K562 (cell line): Measurements from ENCODE around the gene GABRR1. TPM values are rescaled to one million over a fixed set of nuclear protein-coding genes. Genes with fewer than 3 reads are reported as not detected.

ENCODE experiments used
- ATAC-seq: fragments of 200-7000 bp; cut with Tn5 transposase; 3 replicates; pipeline ENCODE4 v1.9.1; 2020; ENCODE audit warnings: moderate library complexity
- BruUV-seq: library from RNA; stranded (reverse); fragments of 400-500 nt; replicated peaks from 2 replicates; lab custom pipeline; 2021; lab: Mats Ljungman, UMichigan
- CTCF ChIA-PET: fragments of 300-600 bp; formaldehyde crosslinking; extraction: SDS; loops from one replicate; lab custom pipeline; 2021; ENCODE audit warnings: low intra/inter-chr PET ratio; lab: Yijun Ruan, JAX
- POLR2A ChIA-PET: fragments of 300-600, 350-650 bp; sonication (Branson Sonifier 250); formaldehyde crosslinking; extraction: SDS; loops from one replicate; lab custom pipeline; 2021; ENCODE audit warnings: antibody characterized with exemption, inconsistent platforms; lab: Yijun Ruan, JAX
- DNase-seq, 4 experiments: peaks; one replicate each; pipeline versions ENCODE4 v3.0.0 to v3.0.0-alpha.2; 2011 to 2018; ENCODE audit warnings: low spot score in 3 of 4, mixed read lengths in 3 of 4; ENCODE audit errors: extremely low read depth in 1 of 4
- FAIRE-seq: peaks from 2 replicates; lab custom pipeline; 2011; peaks lifted over from hg19 to GRCh38; lab: Jason Lieb, UNC
- H2AFZ ChIP-seq: 2 replicates; pipeline ENCODE4 v1.6.0; 2011; ENCODE audit warnings: low read depth, low read length, control low read depth, inconsistent platforms
- H3K27ac ChIP-seq: fragments of 200-600 bp; 3 replicates; pipeline ENCODE4 v1.8.0; 2011; ENCODE audit warnings: low read depth, mild to moderate bottlenecking, control low read depth, inconsistent platforms, low read length, moderate library complexity, mixed read lengths; ENCODE audit errors: extremely low read depth
- H3K27me3 ChIP-seq, 2 experiments: fragments of 300-600 bp in 1 of 2; 2 replicates in 1 of 2; 3 replicates in 1 of 2; pipeline versions ENCODE4 v1.6.0 to v1.8.0; 2011; ENCODE audit warnings: inconsistent platforms in 2 of 2, low read length in 2 of 2, mild to moderate bottlenecking in 1 of 2, mixed read lengths in 1 of 2, moderate library complexity in 1 of 2; ENCODE audit not compliant: control insufficient read depth in 2 of 2, insufficient read depth in 2 of 2
- H3K36me3 ChIP-seq: fragments of 300-600 bp; 3 replicates; pipeline ENCODE4 v1.8.0; 2011; ENCODE audit warnings: mild to moderate bottlenecking, low read length, inconsistent platforms; ENCODE audit not compliant: control insufficient read depth, insufficient read depth
- H3K4me1 ChIP-seq, 2 experiments: fragments of 200-600 bp in 1 of 2; replicated peaks in 1 of 2; 2 replicates in 1 of 2; 3 replicates in 1 of 2; pipeline versions ENCODE4 v1.5.1 to v1.8.0; 2011; ENCODE audit warnings: inconsistent platforms in 2 of 2, low read length in 2 of 2, mild to moderate bottlenecking in 1 of 2, mixed read lengths in 1 of 2, moderate library complexity in 1 of 2; ENCODE audit not compliant: control insufficient read depth in 2 of 2, insufficient read depth in 2 of 2
- H3K4me2 ChIP-seq: 2 replicates; pipeline ENCODE4 v1.6.1; 2011; ENCODE audit warnings: low read length, control low read depth, inconsistent platforms, mixed read lengths; ENCODE audit not compliant: insufficient read depth
- H3K4me3 ChIP-seq: fragments of 200-600 bp; sonication (generic), shearing (Covaris generic); 2 replicates; pipeline ENCODE4 v1.5.1; 2016; ENCODE audit warnings: control low read depth, inconsistent platforms
- H3K79me2 ChIP-seq: fragments of 200-600 bp; 3 replicates; pipeline ENCODE4 v1.8.0; 2011; ENCODE audit warnings: low read length, inconsistent platforms; ENCODE audit not compliant: control insufficient read depth, insufficient read depth
- H3K9ac ChIP-seq, 2 experiments: 2 replicates each; pipeline versions ENCODE4 v1.6.0 to v1.6.1; 2011; ENCODE audit warnings: low read depth in 2 of 2, low read length in 2 of 2, control low read depth in 1 of 2, inconsistent platforms in 1 of 2, mild to moderate bottlenecking in 1 of 2, mixed read lengths in 1 of 2; ENCODE audit not compliant: insufficient read depth in 1 of 2
- H3K9me1 ChIP-seq: one replicate; pipeline ENCODE4 v1.6.0; 2011; ENCODE audit warnings: inconsistent platforms, mild to moderate bottlenecking, low read length, moderate library complexity; ENCODE audit not compliant: control insufficient read depth, insufficient read depth
- H3K9me3 ChIP-seq: replicated peaks from 2 replicates; pipeline ENCODE4 v1.5.1; 2011; ENCODE audit warnings: low read depth, low read length, inconsistent platforms; ENCODE audit not compliant: control insufficient read depth, insufficient read depth
- H4K20me1 ChIP-seq: replicated peaks from 2 replicates; pipeline ENCODE4 v1.6.1; 2011; ENCODE audit warnings: low read length, inconsistent platforms, mixed read lengths; ENCODE audit not compliant: control insufficient read depth, insufficient read depth
- CHD4 ChIP-seq: fragments of 200-600 bp; sonication (generic); IDR thresholded peaks from 3 replicates; pipeline ENCODE4 v1.6.1; 2012; ENCODE audit warnings: low read depth, mild to moderate bottlenecking, mixed read lengths, low read length, inconsistent platforms; ENCODE audit not compliant: insufficient read depth, insufficient replicate concordance, poor library complexity, severe bottlenecking
- CXXC5 ChIP-seq: fragments of 250-450 bp; sonication (Bioruptor Pico); IDR thresholded peaks from 2 replicates; pipeline ENCODE4 v1.8.0; 2022; ENCODE audit warnings: inconsistent platforms, mild to moderate bottlenecking, moderate library complexity
- DMBX1 ChIP-seq: fragments of 250-450 bp; sonication (Bioruptor Pico); IDR thresholded peaks from 2 replicates; pipeline ENCODE4 v1.8.0; 2022; ENCODE audit warnings: inconsistent platforms, mild to moderate bottlenecking, moderate library complexity, borderline replicate concordance
- FOXA3 ChIP-seq, 2 experiments: fragments of 450-650 bp in 1 of 2; sonication (generic) in 1 of 2; formaldehyde crosslinking; IDR thresholded peaks in 1 of 2; conservative IDR thresholded peaks in 1 of 2; 2 replicates each; pipeline versions ENCODE4 v1.4.0 to v1.8.0; 2020 to 2022; ENCODE audit warnings: mild to moderate bottlenecking in 2 of 2, missing genetic modification reagents in 1 of 2
- HDAC8 ChIP-seq: fragments of 450-650 bp; IDR thresholded peaks from 2 replicates; pipeline ENCODE4 v1.6.1; 2016; ENCODE audit warnings: mild to moderate bottlenecking, missing genetic modification characterization, moderate library complexity, missing compliant biosample characterization
- MAFF ChIP-seq: IDR thresholded peaks from 2 replicates; pipeline ENCODE4 v1.6.1; 2012; ENCODE audit warnings: low read length, improper control_type of control experiment
- MEF2D ChIP-seq: conservative IDR thresholded peaks from 2 replicates; pipeline ENCODE4 v1.6.1; 2016; ENCODE audit warnings: low read depth, missing genetic modification characterization, missing compliant biosample characterization
- MYBL2 ChIP-seq, 2 experiments: fragments of 450-650 bp in 1 of 2; sonication (generic) in 1 of 2; formaldehyde crosslinking in 1 of 2; IDR thresholded peaks; 2 replicates each; pipeline versions ENCODE4 v1.6.1 to v1.8.1; 2017 to 2022; ENCODE audit warnings: borderline replicate concordance in 1 of 2, inconsistent platforms in 1 of 2, low read depth in 1 of 2, mild to moderate bottlenecking in 1 of 2, missing genetic modification reagents in 1 of 2, moderate library complexity in 1 of 2
- NFE2 ChIP-seq: IDR thresholded peaks from 2 replicates; pipeline ENCODE4 v1.6.1; 2014; ENCODE audit warnings: antibody characterized with exemption, low read depth
- PML ChIP-seq: IDR thresholded peaks from 2 replicates; pipeline ENCODE4 v1.6.1; 2012; ENCODE audit warnings: low read length, inconsistent platforms
- POLR3A ChIP-seq: IDR thresholded peaks from 2 replicates; pipeline ENCODE4 v1.6.1; 2011; ENCODE audit warnings: borderline replicate concordance, mild to moderate bottlenecking, moderate library complexity; ENCODE audit not compliant: insufficient read length, insufficient read depth; ENCODE audit errors: extremely low read depth
- POLR3G ChIP-seq: IDR thresholded peaks from 2 replicates; pipeline ENCODE4 v1.6.1; 2011; ENCODE audit not compliant: insufficient read length, insufficient replicate concordance; ENCODE audit errors: extremely low read depth
- RBM34 ChIP-seq: fragments of 200-400 bp; formaldehyde crosslinking; IDR thresholded peaks from 2 replicates; pipeline ENCODE4 v1.6.1; 2018; ENCODE audit warnings: low read length, borderline replicate concordance; ENCODE audit not compliant: insufficient read depth
- SIN3B ChIP-seq: fragments of 450-650 bp; IDR thresholded peaks from 2 replicates; pipeline ENCODE4 v1.6.1; 2017; ENCODE audit warnings: low read depth, mild to moderate bottlenecking, moderate library complexity
- SRSF7 ChIP-seq: fragments of 200-400 bp; formaldehyde crosslinking; optimal IDR thresholded peaks from 2 replicates; pipeline ENCODE3; 2017; ENCODE audit warnings: mild to moderate bottlenecking, low read depth, low read length
- TAF9B ChIP-seq: fragments of 450-650 bp; IDR thresholded peaks from 2 replicates; pipeline ENCODE4 v1.6.1; 2018; ENCODE audit warnings: mild to moderate bottlenecking; ENCODE audit not compliant: partially characterized antibody
- TRIM28 ChIP-seq: fragments of 450-650 bp; IDR thresholded peaks from 2 replicates; pipeline ENCODE4 v1.6.1; 2017
- ZNF347 ChIP-seq: fragments of 450-650 bp; formaldehyde crosslinking; IDR thresholded peaks from 2 replicates; pipeline ENCODE4 v1.4.0; 2020; ENCODE audit warnings: low read depth, mild to moderate bottlenecking, moderate library complexity
- WGBS: fragments of 100-300 bp; shearing (Covaris generic); methylation state at CpG from one replicate; pipeline ENCODE4 v1.1.6; 2016; ENCODE audit warnings: low coverage, mixed read lengths; ENCODE audit not compliant: insufficient coverage; ENCODE audit errors: missing lambda C conversion rate; 5-methylcytosine and 5-hydroxymethylcytosine counted together
- in situ Hi-C: fragments of 300-500 bp; cut with MboI; formaldehyde crosslinking; loops from 4 replicates; pipeline ENCODE4 v1.15.0; 2018; ENCODE audit warnings: inconsistent platforms, mixed read lengths
- intact Hi-C: fragments of 100-400 bp; cut with micrococcal nuclease; formaldehyde crosslinking; loops from 2 replicates; pipeline ENCODE4 v1.14.2; 2022
- polyA plus RNA-seq, 8 experiments: library from polyadenylated mRNA; depleted of rRNA in 4 of 8; stranded (reverse) in 5 of 8; unstranded in 3 of 8; fragments of >200 nt; fragmentation: Nextera tagmentation in 2 of 8; fragmentation: Illumina TruSeq in 1 of 8; extraction: Ambion mirVana in 2 of 8; extraction: Trizol in 1 of 8; gene quantifications; 2 replicates each; pipeline versions ENCODE4 v1.2.1 to v1.2.3, GENCODE V29; 2011 to 2014; ENCODE audit warnings: inconsistent platforms in 1 of 8, missing spikeins in 1 of 8
- total RNA-seq, 7 experiments: library from RNA; depleted of rRNA in 6 of 7; stranded (reverse); fragments of >200 nt in 6 of 7; fragmentation: Illumina TruSeq in 2 of 7; extraction: Trizol in 2 of 7; gene quantifications; 2 replicates each; pipeline versions ENCODE4 v1.2.1 to v1.2.3, GENCODE V29; 2011 to 2021; ENCODE audit warnings: low replicate concordance in 1 of 7
- TF ChIP-seq, protein P1 (sequence below): fragments of 450-650 bp; IDR thresholded peaks from one replicate; pipeline ENCODE4 v1.6.1; 2018; ENCODE audit warnings: mild to moderate bottlenecking, moderate library complexity; ENCODE audit not compliant: partially characterized antibody
- TF ChIP-seq, protein P2 (sequence below): fragments of 250-450 bp; sonication (Bioruptor Pico); IDR thresholded peaks from 2 replicates; pipeline ENCODE4 v1.5.0; 2020; ENCODE audit warnings: mild to moderate bottlenecking

GABRR1 gene
- total and polyA plus RNA-seq, 9 of the 15 experiments (the other 6 are each of a cell fraction or from before 2014, with no cell fraction given): not detected

DNA sequence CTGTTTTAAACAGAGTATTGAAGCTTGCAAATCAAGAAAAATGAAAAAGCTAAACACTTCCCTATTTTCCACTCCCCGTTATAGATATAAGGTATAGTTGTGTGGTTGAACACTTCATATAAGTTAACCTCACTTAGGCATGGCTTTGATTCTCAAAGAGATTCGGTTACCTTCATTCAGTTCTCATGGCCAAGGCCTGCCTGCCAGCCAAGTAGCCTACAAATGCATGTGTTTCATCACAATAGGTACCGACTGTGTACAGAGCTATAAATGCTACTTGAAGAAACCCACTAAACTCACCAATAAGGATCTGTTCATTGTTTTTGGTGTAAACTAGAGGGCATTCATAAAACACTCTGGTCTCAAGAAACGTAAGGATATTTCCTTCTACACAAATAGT lies 43.5 kb downstream of the GABRR1 start:
- POLR2A ChIA-PET: no interaction called here

DNA sequence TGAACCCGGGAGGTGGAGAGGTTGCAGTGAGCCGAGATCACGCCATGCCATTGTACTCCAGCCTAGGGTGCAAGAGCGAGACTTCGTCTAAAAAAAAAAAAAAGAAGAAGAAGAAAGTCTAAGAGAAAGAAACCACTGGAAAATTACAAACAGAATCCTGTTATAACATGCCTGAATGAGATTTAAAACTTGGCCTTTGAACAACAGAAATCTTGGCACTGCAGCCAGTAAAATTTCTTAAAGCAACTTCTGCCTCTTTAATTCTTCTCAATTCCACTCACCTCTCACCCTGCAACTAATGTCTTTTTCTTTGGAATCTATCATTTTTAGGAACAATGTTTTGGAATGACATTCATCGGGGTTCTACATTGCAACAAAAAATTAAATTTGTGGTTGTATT lies 45.0 kb downstream of the GABRR1 start:
- BruUV-seq: no TSS peak
- H3K9me1 ChIP-seq: no peaks in the 10 kb centered on the region
- no peak overlapping the region for H3K4me3 ChIP-seq
- no peak overlapping the region for H3K27ac ChIP-seq
- intact Hi-C loops (no loop called here), in situ Hi-C loops (no loop called here)
- FAIRE-seq (no peak), DNase-seq (no peak), ATAC-seq (no peak)
- no peaks in the 10 kb centered on the region for H3K4me1 ChIP-seq
- H3K9ac ChIP-seq: no peak overlapping the region
- 2% methylated on average over 6 of the region's 6 CpGs for WGBS
- H3K4me2 ChIP-seq: no peak overlapping the region
- peaks cover 0 to 5% of the 10 kb centered on the region in 2 experiments; a peak in 4 of 5 replicates for H3K27me3 ChIP-seq
- H4K20me1 ChIP-seq: no peaks in the 10 kb centered on the region
- POLR2A ChIA-PET: no interaction called here
- no peaks in the 10 kb centered on the region for H3K9me3 ChIP-seq
- CTCF ChIA-PET: no interaction called here
- H3K79me2 ChIP-seq: no peaks in the 10 kb centered on the region
- no peak for TF ChIP-seq NFE2
- no peak for TF ChIP-seq PML
- TF ChIP-seq, protein P1, sequence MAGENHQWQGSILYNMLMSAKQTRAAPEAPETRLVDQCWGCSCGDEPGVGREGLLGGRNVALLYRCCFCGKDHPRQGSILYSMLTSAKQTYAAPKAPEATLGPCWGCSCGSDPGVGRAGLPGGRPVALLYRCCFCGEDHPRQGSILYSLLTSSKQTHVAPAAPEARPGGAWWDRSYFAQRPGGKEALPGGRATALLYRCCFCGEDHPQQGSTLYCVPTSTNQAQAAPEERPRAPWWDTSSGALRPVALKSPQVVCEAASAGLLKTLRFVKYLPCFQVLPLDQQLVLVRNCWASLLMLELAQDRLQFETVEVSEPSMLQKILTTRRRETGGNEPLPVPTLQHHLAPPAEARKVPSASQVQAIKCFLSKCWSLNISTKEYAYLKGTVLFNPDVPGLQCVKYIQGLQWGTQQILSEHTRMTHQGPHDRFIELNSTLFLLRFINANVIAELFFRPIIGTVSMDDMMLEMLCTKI: no peak
- no peak for TF ChIP-seq MEF2D (tag)
- TF ChIP-seq FOXA3 (CRISPR knock-in tag; conservative IDR thresholded peaks at IDR 0.05 in 1 of 2, IDR thresholded peaks at IDR 0.05 in 1 of 2): no peak
- TF ChIP-seq, protein P2, sequence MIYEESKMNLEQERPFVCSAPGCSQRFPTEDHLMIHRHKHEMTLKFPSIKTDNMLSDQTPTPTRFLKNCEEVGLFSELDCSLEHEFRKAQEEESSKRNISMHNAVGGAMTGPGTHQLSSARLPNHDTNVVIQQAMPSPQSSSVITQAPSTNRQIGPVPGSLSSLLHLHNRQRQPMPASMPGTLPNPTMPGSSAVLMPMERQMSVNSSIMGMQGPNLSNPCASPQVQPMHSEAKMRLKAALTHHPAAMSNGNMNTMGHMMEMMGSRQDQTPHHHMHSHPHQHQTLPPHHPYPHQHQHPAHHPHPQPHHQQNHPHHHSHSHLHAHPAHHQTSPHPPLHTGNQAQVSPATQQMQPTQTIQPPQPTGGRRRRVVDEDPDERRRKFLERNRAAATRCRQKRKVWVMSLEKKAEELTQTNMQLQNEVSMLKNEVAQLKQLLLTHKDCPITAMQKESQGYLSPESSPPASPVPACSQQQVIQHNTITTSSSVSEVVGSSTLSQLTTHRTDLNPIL: no peak
- TF ChIP-seq POLR3A: no peak
- TF ChIP-seq, all 486 proteins: peak for 0
- Histone ChIP-seq H2AFZ (no peak overlapping the region), H3K36me3 (no peaks in the 10 kb centered on the region)

More for the DNA sequence above, 43.5 kb downstream of the GABRR1 start:
- DNase-seq (no peak), FAIRE-seq (no peak), ATAC-seq (no peak)
- no peak overlapping the region for H3K27ac ChIP-seq
- no peaks in the 10 kb centered on the region for H3K79me2 ChIP-seq
- H3K9me3 ChIP-seq: no peaks in the 10 kb centered on the region
- intact Hi-C loops: no loop called here
- no peaks in the 10 kb centered on the region for H3K4me1 ChIP-seq
- H3K9ac ChIP-seq: no peak overlapping the region
- H2AFZ ChIP-seq: no peak overlapping the region
- no peaks in the 10 kb centered on the region for H3K9me1 ChIP-seq
- H3K4me2 ChIP-seq: no peak overlapping the region
- BruUV-seq: no TSS peak
- TF ChIP-seq DMBX1 (CRISPR knock-in tag) (no peak), HDAC8 (tag) (no peak), SIN3B (no peak), NFE2 (no peak), MAFF (no peak), TRIM28 (no peak), POLR3G (no peak), SRSF7 (no peak), RBM34 (no peak), CXXC5 (CRISPR knock-in tag) (no peak), TAF9B (no peak), CHD4 (no peak), ZNF347 (CRISPR knock-in tag) (no peak), MYBL2 (IDR thresholded peaks at IDR 0.05; ENCODE audit: low read depth) (no peak), MYBL2 (CRISPR knock-in tag; IDR thresholded peaks at IDR 0.05; ENCODE audit: borderline replicate concordance) (no peak)
- no peak overlapping the region for H3K4me3 ChIP-seq
- CTCF ChIA-PET: no interaction called here
- H4K20me1 ChIP-seq: no peaks in the 10 kb centered on the region
- no peaks in the 10 kb centered on the region for H3K36me3 ChIP-seq
- peaks cover 6 to 8% of the 10 kb centered on the region in 2 experiments; a peak in 3 of 5 replicates for H3K27me3 ChIP-seq
- in situ Hi-C loops: no loop called here
- WGBS: 1% methylated on average over 4 of the region's 4 CpGs
